ENCODE data around the gene LAMA4.
A peak's percentile ranks its signal among the peaks of the same experiment; 100 is the strongest.

Gene LAMA4

GRCh38 chr6:112117554-112117953 is 136.8 kb downstream of the LAMA4 start:
- ATAC-seq = no peak

GRCh38 chr6:112116221-112116620 is 138.1 kb downstream of the LAMA4 start:
- ATAC-seq = peak; percentile 45; the same call in 1 of the 3 replicates
- TF ChIP-seq ZC3H10 (CRISPR knock-in tag; IDR thresholded peaks at IDR 0.05) (no peak), OSR1 (CRISPR knock-in tag; IDR thresholded peaks at IDR 0.05) (no peak), RARB (CRISPR knock-in tag; IDR thresholded peaks at IDR 0.05) (no peak), ZNF8 (CRISPR knock-in tag; IDR thresholded peaks at IDR 0.05) (no peak), GLIS3 (CRISPR knock-in tag; IDR thresholded peaks at IDR 0.05) (no peak), TOX (CRISPR knock-in tag; IDR thresholded peaks at IDR 0.05; ENCODE audit: borderline replicate concordance) (no peak), CREB5 (CRISPR knock-in tag; IDR thresholded peaks at IDR 0.05; ENCODE audit: low read depth) (no peak), ZNF565 (CRISPR knock-in tag; conservative IDR thresholded peaks at IDR 0.05; ENCODE audit: low read depth) (no peak), ZNF70 (CRISPR knock-in tag; IDR thresholded peaks at IDR 0.05) (no peak), PATZ1 (CRISPR knock-in tag; IDR thresholded peaks at IDR 0.05; ENCODE audit: borderline replicate concordance) (no peak)
- TF ChIP-seq, protein P1, sequence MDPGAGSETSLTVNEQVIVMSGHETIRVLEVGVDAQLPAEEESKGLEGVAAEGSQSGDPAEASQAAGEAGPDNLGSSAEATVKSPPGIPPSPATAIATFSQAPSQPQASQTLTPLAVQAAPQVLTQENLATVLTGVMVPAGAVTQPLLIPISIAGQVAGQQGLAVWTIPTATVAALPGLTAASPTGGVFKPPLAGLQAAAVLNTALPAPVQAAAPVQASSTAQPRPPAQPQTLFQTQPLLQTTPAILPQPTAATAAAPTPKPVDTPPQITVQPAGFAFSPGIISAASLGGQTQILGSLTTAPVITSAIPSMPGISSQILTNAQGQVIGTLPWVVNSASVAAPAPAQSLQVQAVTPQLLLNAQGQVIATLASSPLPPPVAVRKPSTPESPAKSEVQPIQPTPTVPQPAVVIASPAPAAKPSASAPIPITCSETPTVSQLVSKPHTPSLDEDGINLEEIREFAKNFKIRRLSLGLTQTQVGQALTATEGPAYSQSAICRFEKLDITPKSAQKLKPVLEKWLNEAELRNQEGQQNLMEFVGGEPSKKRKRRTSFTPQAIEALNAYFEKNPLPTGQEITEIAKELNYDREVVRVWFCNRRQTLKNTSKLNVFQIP (CRISPR knock-in tag; IDR thresholded peaks at IDR 0.05; ENCODE audit: borderline replicate concordance, low read depth) = no peak

More at GRCh38 chr6:112117554-112117953, 136.8 kb downstream of the LAMA4 start:
- TF ChIP-seq ZNF70 (CRISPR knock-in tag; IDR thresholded peaks at IDR 0.05) = no peak
- TF ChIP-seq GLIS3 (CRISPR knock-in tag; IDR thresholded peaks at IDR 0.05) = no peak
- no peak for TF ChIP-seq RARB (CRISPR knock-in tag; IDR thresholded peaks at IDR 0.05)
- TF ChIP-seq ZFP30 (CRISPR knock-in tag; IDR thresholded peaks at IDR 0.05) = no peak
- TF ChIP-seq ZC3H10 (CRISPR knock-in tag; IDR thresholded peaks at IDR 0.05) = no peak
- TF ChIP-seq, protein P1 (CRISPR knock-in tag; IDR thresholded peaks at IDR 0.05; ENCODE audit: borderline replicate concordance, low read depth) = no peak
- TF ChIP-seq ARNTL (CRISPR knock-in tag; IDR thresholded peaks at IDR 0.05; ENCODE audit: borderline replicate concordance, low read depth) = no peak
- TF ChIP-seq, protein P2, sequence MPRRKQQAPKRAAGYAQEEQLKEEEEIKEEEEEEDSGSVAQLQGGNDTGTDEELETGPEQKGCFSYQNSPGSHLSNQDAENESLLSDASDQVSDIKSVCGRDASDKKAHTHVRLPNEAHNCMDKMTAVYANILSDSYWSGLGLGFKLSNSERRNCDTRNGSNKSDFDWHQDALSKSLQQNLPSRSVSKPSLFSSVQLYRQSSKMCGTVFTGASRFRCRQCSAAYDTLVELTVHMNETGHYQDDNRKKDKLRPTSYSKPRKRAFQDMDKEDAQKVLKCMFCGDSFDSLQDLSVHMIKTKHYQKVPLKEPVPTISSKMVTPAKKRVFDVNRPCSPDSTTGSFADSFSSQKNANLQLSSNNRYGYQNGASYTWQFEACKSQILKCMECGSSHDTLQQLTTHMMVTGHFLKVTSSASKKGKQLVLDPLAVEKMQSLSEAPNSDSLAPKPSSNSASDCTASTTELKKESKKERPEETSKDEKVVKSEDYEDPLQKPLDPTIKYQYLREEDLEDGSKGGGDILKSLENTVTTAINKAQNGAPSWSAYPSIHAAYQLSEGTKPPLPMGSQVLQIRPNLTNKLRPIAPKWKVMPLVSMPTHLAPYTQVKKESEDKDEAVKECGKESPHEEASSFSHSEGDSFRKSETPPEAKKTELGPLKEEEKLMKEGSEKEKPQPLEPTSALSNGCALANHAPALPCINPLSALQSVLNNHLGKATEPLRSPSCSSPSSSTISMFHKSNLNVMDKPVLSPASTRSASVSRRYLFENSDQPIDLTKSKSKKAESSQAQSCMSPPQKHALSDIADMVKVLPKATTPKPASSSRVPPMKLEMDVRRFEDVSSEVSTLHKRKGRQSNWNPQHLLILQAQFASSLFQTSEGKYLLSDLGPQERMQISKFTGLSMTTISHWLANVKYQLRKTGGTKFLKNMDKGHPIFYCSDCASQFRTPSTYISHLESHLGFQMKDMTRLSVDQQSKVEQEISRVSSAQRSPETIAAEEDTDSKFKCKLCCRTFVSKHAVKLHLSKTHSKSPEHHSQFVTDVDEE (CRISPR knock-in tag; IDR thresholded peaks at IDR 0.05) = no peak
- no peak for TF ChIP-seq OSR1 (CRISPR knock-in tag; IDR thresholded peaks at IDR 0.05)
- no peak for TF ChIP-seq ZFP3 (CRISPR knock-in tag; IDR thresholded peaks at IDR 0.05)
- no peak for TF ChIP-seq BACH2 (CRISPR knock-in tag; IDR thresholded peaks at IDR 0.05; ENCODE audit: borderline replicate concordance)
- TF ChIP-seq ESRRG (CRISPR knock-in tag; IDR thresholded peaks at IDR 0.05) = no peak
- TF ChIP-seq CSRNP3 (CRISPR knock-in tag; IDR thresholded peaks at IDR 0.05) = no peak
- TF ChIP-seq CSDC2 (CRISPR knock-in tag; IDR thresholded peaks at IDR 0.05) = no peak
- no peak for TF ChIP-seq ZNF565 (CRISPR knock-in tag; conservative IDR thresholded peaks at IDR 0.05; ENCODE audit: low read depth)
- TF ChIP-seq ISL1 (CRISPR knock-in tag; IDR thresholded peaks at IDR 0.05) = no peak
- TF ChIP-seq PPARA (CRISPR knock-in tag; IDR thresholded peaks at IDR 0.05; ENCODE audit: borderline replicate concordance) = no peak
- TF ChIP-seq CREB5 (CRISPR knock-in tag; IDR thresholded peaks at IDR 0.05; ENCODE audit: low read depth) = no peak
- TF ChIP-seq TCF4 (CRISPR knock-in tag; IDR thresholded peaks at IDR 0.05; ENCODE audit: borderline replicate concordance) = no peak
- no peak for TF ChIP-seq ZNF8 (CRISPR knock-in tag; IDR thresholded peaks at IDR 0.05)

All from SK-N-SH treated with all-trans-retinoic acid at 6 μM for 48 hours (cell line).